ENCODE data around the gene FRMPD1. TPM values are rescaled to one million over a fixed set of nuclear protein-coding genes. Genes with fewer than 3 reads are reported as not detected.
A peak's percentile ranks its signal among the peaks of the same experiment; 100 is the strongest.

Gene FRMPD1
- total and polyA plus RNA-seq, 2 donors (not counting 1 experiment from before 2014, with no cell fraction given): not detected

DNA sequence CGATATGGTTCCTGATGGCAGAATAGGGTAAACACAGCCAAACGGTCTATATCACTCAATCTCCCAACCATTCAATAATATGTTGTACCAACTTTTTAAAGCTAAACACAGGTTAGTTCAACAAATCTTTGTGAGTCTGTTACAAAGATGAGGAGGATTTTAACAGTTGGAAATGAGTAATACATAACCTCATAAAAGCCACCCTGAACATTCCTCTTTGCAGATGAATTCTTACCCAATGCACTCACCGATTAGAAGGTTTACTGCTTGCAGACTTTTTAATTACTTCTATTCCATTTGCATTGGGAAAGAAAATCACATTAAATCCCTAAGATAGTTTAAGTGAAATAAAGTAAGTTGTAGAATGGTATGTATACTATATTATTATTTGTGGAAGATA lies 79.5 kb downstream of the FRMPD1 start:
- Histone ChIP-seq H3K4me1 (ENCODE audit: control insufficient read depth, extremely low read depth, insufficient read depth, low read length) (no peaks in the 10 kb centered on the region), H3K27ac (ENCODE audit: insufficient read depth, low read length) (no peak overlapping the region), H3K4me2 (ENCODE audit: extremely low read depth, insufficient read depth, low read length) (no peak overlapping the region), H4K20me1 (ENCODE audit: control insufficient read depth, extremely low read depth, insufficient read depth, low read length) (no peaks in the 10 kb centered on the region), H3K79me2 (ENCODE audit: control insufficient read depth, insufficient read depth, low read length) (no peaks in the 10 kb centered on the region), H2AFZ (ENCODE audit: low read length) (no peak overlapping the region), H3K27me3 (ENCODE audit: control insufficient read depth, insufficient read depth, low read length) (peaks cover 40% of the 10 kb centered on the region), H3K36me3 (ENCODE audit: control insufficient read depth, insufficient read depth, low read length) (no peaks in the 10 kb centered on the region), H3K9me3 (ENCODE audit: control insufficient read depth, insufficient read depth, low read depth, low read length) (no peaks in the 10 kb centered on the region), H3K9ac (ENCODE audit: insufficient read depth, low read length) (no peak overlapping the region), H3K4me3 (replicated peaks in 1 of 4; ENCODE audit: control extremely low read depth in 1 of 4, insufficient read depth in 1 of 4, low read depth in 3 of 4, low read length in 4 of 4) (no peak overlapping the region)
- TF ChIP-seq EZH2 (IDR thresholded peaks at IDR 0.05; ENCODE audit: low read length, missing control alignments) (no peak), CTCF (conservative IDR thresholded peaks at IDR 0.05 in 1 of 2, IDR thresholded peaks at IDR 0.05 in 1 of 2; ENCODE audit: low read depth in 1 of 2, low read length in 2 of 2) (no peak)
- DNase-seq (ENCODE audit: low read depth in 2 of 2): peak in 1 of 2 donors; percentile 32

- Histone ChIP-seq H3K9ac (ENCODE audit: insufficient read depth, low read length) (no peak overlapping the region), H3K4me3 (replicated peaks in 1 of 4; ENCODE audit: control extremely low read depth in 1 of 4, insufficient read depth in 1 of 4, low read depth in 3 of 4, low read length in 4 of 4) (no peak overlapping the region), H3K27me3 (ENCODE audit: control insufficient read depth, insufficient read depth, low read length) (peaks cover 40% of the 10 kb centered on the region)
These were observed 80.1 kb downstream of the FRMPD1 start for GRCh38 chr9:37730839-37731238.

GRCh38 chr9:37732086-37732741 lies 81.5 kb downstream of the FRMPD1 start:
- Histone ChIP-seq H3K4me2 (ENCODE audit: extremely low read depth, insufficient read depth, low read length) (no peak overlapping the region), H3K27me3 (ENCODE audit: control insufficient read depth, insufficient read depth, low read length) (peaks cover 37% of the 10 kb centered on the region), H3K27ac (ENCODE audit: insufficient read depth, low read length) (no peak overlapping the region), H3K9ac (ENCODE audit: insufficient read depth, low read length) (no peak overlapping the region), H3K4me3 (replicated peaks in 1 of 4; ENCODE audit: control extremely low read depth in 1 of 4, insufficient read depth in 1 of 4, low read depth in 3 of 4, low read length in 4 of 4) (no peak overlapping the region), H3K36me3 (ENCODE audit: control insufficient read depth, insufficient read depth, low read length) (no peaks in the 10 kb centered on the region), H3K79me2 (ENCODE audit: control insufficient read depth, insufficient read depth, low read length) (no peaks in the 10 kb centered on the region), H3K4me1 (ENCODE audit: control insufficient read depth, extremely low read depth, insufficient read depth, low read length) (no peaks in the 10 kb centered on the region), H4K20me1 (ENCODE audit: control insufficient read depth, extremely low read depth, insufficient read depth, low read length) (no peaks in the 10 kb centered on the region), H2AFZ (ENCODE audit: low read length) (no peak overlapping the region), H3K9me3 (ENCODE audit: control insufficient read depth, insufficient read depth, low read depth, low read length) (no peaks in the 10 kb centered on the region)
- no peak for TF ChIP-seq EZH2 (IDR thresholded peaks at IDR 0.05; ENCODE audit: low read length, missing control alignments)
- TF ChIP-seq CTCF (conservative IDR thresholded peaks at IDR 0.05 in 1 of 2, IDR thresholded peaks at IDR 0.05 in 1 of 2; ENCODE audit: low read depth in 1 of 2, low read length in 2 of 2): no peak
- DNase-seq (ENCODE audit: low read depth in 2 of 2): no peak

More at GRCh38 chr9:37730839-37731238, 80.1 kb downstream of the FRMPD1 start:
- no peaks in the 10 kb centered on the region for H3K79me2 ChIP-seq (ENCODE audit: control insufficient read depth, insufficient read depth, low read length)
- no peak overlapping the region for H3K27ac ChIP-seq (ENCODE audit: insufficient read depth, low read length)
- no peaks in the 10 kb centered on the region for H3K4me1 ChIP-seq (ENCODE audit: control insufficient read depth, extremely low read depth, insufficient read depth, low read length)
- no peaks in the 10 kb centered on the region for H3K9me3 ChIP-seq (ENCODE audit: control insufficient read depth, insufficient read depth, low read depth, low read length)
- no peak for DNase-seq (ENCODE audit: low read depth in 2 of 2)
- H4K20me1 ChIP-seq (ENCODE audit: control insufficient read depth, extremely low read depth, insufficient read depth, low read length): no peaks in the 10 kb centered on the region
- no peak for TF ChIP-seq CTCF (conservative IDR thresholded peaks at IDR 0.05 in 1 of 2, IDR thresholded peaks at IDR 0.05 in 1 of 2; ENCODE audit: low read depth in 1 of 2, low read length in 2 of 2)
- TF ChIP-seq EZH2 (IDR thresholded peaks at IDR 0.05; ENCODE audit: low read length, missing control alignments): no peak
- H3K36me3 ChIP-seq (ENCODE audit: control insufficient read depth, insufficient read depth, low read length): no peaks in the 10 kb centered on the region
- no peak overlapping the region for H3K4me2 ChIP-seq (ENCODE audit: extremely low read depth, insufficient read depth, low read length)
- no peak overlapping the region for H2AFZ ChIP-seq (ENCODE audit: low read length)

Measured in fibroblast of lung (primary cell).